GM21381 (cell line): ENCODE measurements around the gene APBA2.

Experiments
- ATAC-seq: cut with Tn5 transposase; IDR thresholded peaks from one replicate; pipeline ENCODE4 v1.9.1; 2021; ENCODE audit warnings: mild to moderate bottlenecking, moderate library complexity; ENCODE audit not compliant: unreplicated experiment

Gene APBA2

GRCh38 chr15:28933710-28934445 lies 48.1 kb downstream of the APBA2 start:
- ATAC-seq, result no peak

- ATAC-seq, result no peak
Measured at GRCh38 chr15:28934645-28935044, 48.9 kb downstream of the APBA2 start.

GRCh38 chr15:28935316-28935715 lies 49.5 kb downstream of the APBA2 start:
- no peak for ATAC-seq

- no peak for ATAC-seq
Measured at GRCh38 chr15:28936081-28936480, 50.3 kb downstream of the APBA2 start.

GRCh38 chr15:28936481-28936881 lies 50.7 kb downstream of the APBA2 start:
- ATAC-seq, result no peak

- no peak for ATAC-seq
Measured at GRCh38 chr15:28937271-28937670, 51.5 kb downstream of the APBA2 start.

GRCh38 chr15:28942046-28942445 lies 56.3 kb downstream of the APBA2 start:
- no peak for ATAC-seq

- ATAC-seq, result no peak
Measured at GRCh38 chr15:28942571-28942970, 56.8 kb downstream of the APBA2 start.

- ATAC-seq, result no peak
Measured at GRCh38 chr15:28943146-28943545, 57.4 kb downstream of the APBA2 start.

GRCh38 chr15:28943611-28944230 lies 57.9 kb downstream of the APBA2 start:
- no peak for ATAC-seq

GRCh38 chr15:28944286-28944685 lies 58.5 kb downstream of the APBA2 start:
- no peak for ATAC-seq

GRCh38 chr15:28944696-28945300 lies 59.0 kb downstream of the APBA2 start:
- no peak for ATAC-seq

- no peak for ATAC-seq
Measured at GRCh38 chr15:28945626-28946230, 60.0 kb downstream of the APBA2 start.

- ATAC-seq, result no peak
Measured at GRCh38 chr15:28946803-28947202, 61.0 kb downstream of the APBA2 start.

- ATAC-seq, result no peak
Measured at GRCh38 chr15:28947221-28947674, 61.5 kb downstream of the APBA2 start.

GRCh38 chr15:28948036-28948435 lies 62.3 kb downstream of the APBA2 start:
- no peak for ATAC-seq

- ATAC-seq, result no peak
Measured at GRCh38 chr15:28950916-28951315, 65.1 kb downstream of the APBA2 start.

- no peak for ATAC-seq
Measured at GRCh38 chr15:28952666-28953491, 67.1 kb downstream of the APBA2 start.

GRCh38 chr15:28953573-28954195 lies 67.9 kb downstream of the APBA2 start:
- no peak for ATAC-seq

GRCh38 chr15:28954466-28955159 lies 68.8 kb downstream of the APBA2 start:
- no peak for ATAC-seq
